ENCODE measurements around the gene GTF2IRD1. TPM values are rescaled to one million over a fixed set of nuclear protein-coding genes. Genes with fewer than 3 reads are reported as not detected.

GTF2IRD1 gene
- total RNA-seq, 1 experiment from 2014 or later, result 54.7 TPM

- peak; percentile 98 for DNase-seq (ENCODE audit: low spot score)
Observed at GRCh38 chr7:74587435-74588126, 133.9 kb downstream of the GTF2IRD1 start.

GRCh38 chr7:74590813-74591212 lies 137.1 kb downstream of the GTF2IRD1 start:
- DNase-seq (ENCODE audit: low spot score), result no peak

- peak; percentile 100 for DNase-seq (ENCODE audit: low spot score)
Observed at GRCh38 chr7:74598558-74598957, 144.9 kb downstream of the GTF2IRD1 start.

GRCh38 chr7:74599244-74599643 lies 145.5 kb downstream of the GTF2IRD1 start:
- DNase-seq (ENCODE audit: low spot score), result no peak

- DNase-seq (ENCODE audit: low spot score), result peak; percentile 82
Observed at GRCh38 chr7:74604326-74605020, 150.8 kb downstream of the GTF2IRD1 start.

- peak; percentile 43 for DNase-seq (ENCODE audit: low spot score)
Observed at GRCh38 chr7:74606101-74606908, 152.6 kb downstream of the GTF2IRD1 start.

- no peak for DNase-seq (ENCODE audit: low spot score)
Observed at GRCh38 chr7:74606909-74607510, 153.3 kb downstream of the GTF2IRD1 start.

- DNase-seq (ENCODE audit: low spot score), result peak; percentile 53
Observed at GRCh38 chr7:74612015-74612829, 158.5 kb downstream of the GTF2IRD1 start.

- DNase-seq (ENCODE audit: low spot score), result no peak
Observed at GRCh38 chr7:74615933-74616780, 162.5 kb downstream of the GTF2IRD1 start.

GRCh38 chr7:74617180-74617744 lies 163.6 kb downstream of the GTF2IRD1 start:
- DNase-seq (ENCODE audit: low spot score), result no peak

- no peak for DNase-seq (ENCODE audit: low spot score)
Observed at GRCh38 chr7:74619235-74619860, 165.6 kb downstream of the GTF2IRD1 start.

GRCh38 chr7:74622228-74622749 lies 168.6 kb downstream of the GTF2IRD1 start:
- DNase-seq (ENCODE audit: low spot score), result no peak

GRCh38 chr7:74623135-74623534 lies 169.4 kb downstream of the GTF2IRD1 start:
- DNase-seq (ENCODE audit: low spot score), result no peak

GRCh38 chr7:74625446-74625845 lies 171.7 kb downstream of the GTF2IRD1 start:
- peak; percentile 42 for DNase-seq (ENCODE audit: low spot score)

- no peak for DNase-seq (ENCODE audit: low spot score)
Observed at GRCh38 chr7:74627661-74628411, 174.1 kb downstream of the GTF2IRD1 start.

GRCh38 chr7:74632505-74632904 lies 178.8 kb downstream of the GTF2IRD1 start:
- DNase-seq (ENCODE audit: low spot score), result no peak

GRCh38 chr7:74633451-74633921 lies 179.8 kb downstream of the GTF2IRD1 start:
- DNase-seq (ENCODE audit: low spot score), result peak; percentile 47

GRCh38 chr7:74637745-74638144 lies 184.0 kb downstream of the GTF2IRD1 start:
- no peak for DNase-seq (ENCODE audit: low spot score)
